GM18526 (cell line): ENCODE measurements around the gene LCOR.

Source experiments
- POLR2A ChIP-seq: IDR thresholded peaks from 3 replicates; pipeline ENCODE4 v1.6.1; 2011; ENCODE audit not compliant: insufficient read length; ENCODE audit errors: extremely low read depth

The LCOR gene

GRCh38 chr10:97001183-97001991 lies 169.3 kb downstream of the LCOR start:
- no peak for TF ChIP-seq POLR2A

GRCh38 chr10:97002670-97003069 lies 170.6 kb downstream of the LCOR start:
- TF ChIP-seq POLR2A = no peak

GRCh38 chr10:97003151-97003803 lies 171.2 kb downstream of the LCOR start:
- TF ChIP-seq POLR2A = no peak

GRCh38 chr10:97003804-97004201 lies 171.7 kb downstream of the LCOR start:
- TF ChIP-seq POLR2A = no peak

GRCh38 chr10:97004591-97004990 lies 172.5 kb downstream of the LCOR start:
- TF ChIP-seq POLR2A = no peak

GRCh38 chr10:97005349-97005748 lies 173.3 kb downstream of the LCOR start:
- TF ChIP-seq POLR2A = no peak

- no peak for TF ChIP-seq POLR2A
These were observed 174.3 kb downstream of the LCOR start for GRCh38 chr10:97006364-97006763.

GRCh38 chr10:97007417-97007816 lies 175.3 kb downstream of the LCOR start:
- TF ChIP-seq POLR2A = no peak

GRCh38 chr10:97010695-97011206 lies 178.7 kb downstream of the LCOR start:
- no peak for TF ChIP-seq POLR2A

- TF ChIP-seq POLR2A = no peak
These were observed 179.3 kb downstream of the LCOR start for GRCh38 chr10:97011397-97011796.

GRCh38 chr10:97012470-97012869 lies 180.4 kb downstream of the LCOR start:
- TF ChIP-seq POLR2A = no peak

- no peak for TF ChIP-seq POLR2A
These were observed 181.5 kb downstream of the LCOR start for GRCh38 chr10:97013568-97013967.

- no peak for TF ChIP-seq POLR2A
These were observed 181.9 kb downstream of the LCOR start for GRCh38 chr10:97013983-97014382.

GRCh38 chr10:97015240-97015639 lies 183.1 kb downstream of the LCOR start:
- TF ChIP-seq POLR2A = no peak

- TF ChIP-seq POLR2A = no peak
These were observed 184.8 kb downstream of the LCOR start for GRCh38 chr10:97016728-97017473.

GRCh38 chr10:97017474-97017903 lies 185.4 kb downstream of the LCOR start:
- no peak for TF ChIP-seq POLR2A
